Fibroblast of mammary gland (primary cell): ENCODE data around the gene DUSP11.
"Not testable (repeated sequence)": the region's sequence is repeated elsewhere in the genome, so short reads cannot be mapped to it uniquely, and the experiment has no call there.

Experiments
- DNase-seq: peaks from one replicate; pipeline ENCODE4 v3.0.0-alpha.2; 2010; ENCODE audit warnings: low read depth
- H3K4me3 ChIP-seq: 2 replicates; pipeline ENCODE4 v1.5.1; 2011; ENCODE audit warnings: low read depth, mild to moderate bottlenecking, low read length, moderate library complexity; ENCODE audit not compliant: control insufficient read depth
- TF ChIP-seq, protein P1 (sequence below): conservative IDR thresholded peaks from 2 replicates; pipeline ENCODE4 v1.5.1; 2011; ENCODE audit warnings: low read depth, low read length, inconsistent platforms; ENCODE audit not compliant: control insufficient read depth, insufficient read depth

DUSP11 gene

GRCh38 chr2:73812635-73813034, 32.7 kb upstream of the DUSP11 start:
- no peak for DNase-seq
- TF ChIP-seq, protein P1, sequence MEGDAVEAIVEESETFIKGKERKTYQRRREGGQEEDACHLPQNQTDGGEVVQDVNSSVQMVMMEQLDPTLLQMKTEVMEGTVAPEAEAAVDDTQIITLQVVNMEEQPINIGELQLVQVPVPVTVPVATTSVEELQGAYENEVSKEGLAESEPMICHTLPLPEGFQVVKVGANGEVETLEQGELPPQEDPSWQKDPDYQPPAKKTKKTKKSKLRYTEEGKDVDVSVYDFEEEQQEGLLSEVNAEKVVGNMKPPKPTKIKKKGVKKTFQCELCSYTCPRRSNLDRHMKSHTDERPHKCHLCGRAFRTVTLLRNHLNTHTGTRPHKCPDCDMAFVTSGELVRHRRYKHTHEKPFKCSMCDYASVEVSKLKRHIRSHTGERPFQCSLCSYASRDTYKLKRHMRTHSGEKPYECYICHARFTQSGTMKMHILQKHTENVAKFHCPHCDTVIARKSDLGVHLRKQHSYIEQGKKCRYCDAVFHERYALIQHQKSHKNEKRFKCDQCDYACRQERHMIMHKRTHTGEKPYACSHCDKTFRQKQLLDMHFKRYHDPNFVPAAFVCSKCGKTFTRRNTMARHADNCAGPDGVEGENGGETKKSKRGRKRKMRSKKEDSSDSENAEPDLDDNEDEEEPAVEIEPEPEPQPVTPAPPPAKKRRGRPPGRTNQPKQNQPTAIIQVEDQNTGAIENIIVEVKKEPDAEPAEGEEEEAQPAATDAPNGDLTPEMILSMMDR, result no peak
- H3K4me3 ChIP-seq, result no peak overlapping the region

DNA sequence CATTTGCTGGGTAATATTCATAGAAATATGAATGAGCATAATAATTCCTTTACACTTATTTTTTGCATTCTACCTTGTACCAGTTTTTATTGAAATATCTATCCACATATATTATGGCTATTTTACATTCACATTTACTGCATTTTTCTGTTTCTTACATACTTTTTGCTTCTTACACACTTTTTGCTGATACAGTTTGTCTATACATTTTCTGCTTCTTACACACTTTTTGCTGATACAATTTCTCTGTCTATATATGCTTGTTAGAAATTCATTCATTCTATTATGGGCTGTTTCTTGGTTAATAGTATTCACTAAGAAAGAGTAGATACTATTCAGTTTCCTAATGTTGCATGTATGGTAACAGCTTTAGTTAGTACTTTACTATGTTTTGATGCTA, 32.0 kb upstream of the DUSP11 start:
- TF ChIP-seq, protein P1, result no peak
- no peak for DNase-seq
- H3K4me3 ChIP-seq, result no peak overlapping the region

DNA sequence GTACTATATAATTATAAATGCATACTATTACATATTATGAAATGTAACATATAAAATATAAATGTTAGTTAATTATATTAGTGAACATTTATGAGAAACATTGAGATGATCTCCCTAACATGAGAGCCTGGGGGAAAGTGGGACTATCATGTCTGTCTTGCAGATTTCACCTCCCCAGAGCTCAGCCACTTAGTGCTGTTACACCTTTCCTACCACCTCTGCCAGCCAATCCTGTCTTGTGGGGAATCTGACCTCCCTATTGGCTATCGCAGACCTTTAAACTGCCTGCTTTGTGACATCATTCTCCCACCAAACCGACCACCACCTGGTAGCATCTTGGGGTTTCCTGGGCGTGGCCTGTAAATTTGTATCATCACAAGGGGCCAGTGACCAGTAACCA, 4.0 kb upstream of the DUSP11 start, which contains the start of gene C2orf78:
C2orf78 (plus strand) TSS at position 301 of the 400 bp plus-strand sequence. CDS start 127 bp downstream, outside the sequence.
- DNase-seq, H3K4me3 ChIP-seq: not testable (repeated sequence)

DNA sequence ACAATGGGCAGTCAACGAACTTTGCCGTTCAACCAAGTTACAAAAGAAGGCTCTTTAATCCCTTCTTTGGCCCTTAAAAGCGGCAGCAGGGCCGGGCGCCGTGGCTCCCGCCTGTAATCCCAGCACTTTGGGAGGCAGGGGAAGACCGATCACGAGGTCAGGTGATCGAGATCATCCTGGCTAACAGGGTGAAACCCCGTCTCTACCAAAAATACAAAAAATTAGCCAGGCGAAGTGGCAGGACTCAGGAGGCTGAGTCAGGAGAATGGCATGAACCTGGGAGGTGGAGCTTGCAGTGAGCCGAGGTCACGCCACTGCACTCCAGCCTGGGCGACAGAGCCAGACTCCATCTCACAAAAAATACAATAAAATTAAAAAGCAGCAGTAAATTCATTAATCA, 3.5 kb upstream of the DUSP11 start:
- not testable (repeated sequence) for H3K4me3 ChIP-seq, DNase-seq

GRCh38 chr2:73780237-73780582, 307 bp upstream of the DUSP11 start:
- H3K4me3 ChIP-seq, result peak overlapping the region; percentile 100
- DNase-seq, result no peak
- TF ChIP-seq, protein P1, result no peak

GRCh38 chr2:73778867-73779466, 936 bp downstream of the DUSP11 start:
- H3K4me3 ChIP-seq, result peak overlapping the region; percentile 100
- not testable (repeated sequence) for DNase-seq

- DNase-seq, result peak; percentile 68
- no peak overlapping the region for H3K4me3 ChIP-seq
- TF ChIP-seq, protein P1, result no peak
Observed at GRCh38 chr2:73776869-73777519, 2.9 kb downstream of the DUSP11 start.

DNA sequence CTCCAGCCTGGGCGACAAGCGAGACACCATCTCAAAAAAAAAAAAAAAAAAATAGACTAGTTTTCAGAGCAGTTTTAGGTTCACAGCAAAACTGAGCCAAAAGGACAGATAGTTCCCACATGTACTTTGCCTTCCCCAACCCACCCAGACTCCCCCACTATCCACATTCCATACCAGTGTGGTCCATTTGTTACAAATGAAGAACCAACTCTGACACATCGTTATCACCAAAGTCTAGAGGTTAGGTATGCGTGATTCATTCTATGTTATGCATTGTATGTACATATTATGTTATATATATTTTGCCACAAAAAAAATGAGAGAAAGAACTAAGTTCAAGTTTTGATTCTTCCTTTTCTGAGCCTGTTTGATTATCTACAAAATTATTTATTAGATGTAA, 3.5 kb downstream of the DUSP11 start:
- no peak overlapping the region for H3K4me3 ChIP-seq
- TF ChIP-seq, protein P1, result no peak
- DNase-seq, result no peak
